NCI-H146 (cell line): ENCODE results near the gene DCAF12.
"Not testable (repeated sequence)": the region's sequence is repeated elsewhere in the genome, so short reads cannot be mapped to it uniquely, and the experiment has no call there.

Experiments used
- DNase-seq: peaks from one replicate; lab custom pipeline; 2025; lab: John Stamatoyannopoulos, UW

DCAF12 gene

GRCh38 chr9:34065541-34065940 lies 61.0 kb downstream of the DCAF12 start:
- DNase-seq: no peak

GRCh38 chr9:34059954-34060353 lies 66.5 kb downstream of the DCAF12 start:
- no peak for DNase-seq

GRCh38 chr9:34059281-34059680 lies 67.2 kb downstream of the DCAF12 start:
- DNase-seq: no peak

GRCh38 chr9:34049630-34050384 lies 76.7 kb downstream of the DCAF12 start:
- DNase-seq: no peak

DNA sequence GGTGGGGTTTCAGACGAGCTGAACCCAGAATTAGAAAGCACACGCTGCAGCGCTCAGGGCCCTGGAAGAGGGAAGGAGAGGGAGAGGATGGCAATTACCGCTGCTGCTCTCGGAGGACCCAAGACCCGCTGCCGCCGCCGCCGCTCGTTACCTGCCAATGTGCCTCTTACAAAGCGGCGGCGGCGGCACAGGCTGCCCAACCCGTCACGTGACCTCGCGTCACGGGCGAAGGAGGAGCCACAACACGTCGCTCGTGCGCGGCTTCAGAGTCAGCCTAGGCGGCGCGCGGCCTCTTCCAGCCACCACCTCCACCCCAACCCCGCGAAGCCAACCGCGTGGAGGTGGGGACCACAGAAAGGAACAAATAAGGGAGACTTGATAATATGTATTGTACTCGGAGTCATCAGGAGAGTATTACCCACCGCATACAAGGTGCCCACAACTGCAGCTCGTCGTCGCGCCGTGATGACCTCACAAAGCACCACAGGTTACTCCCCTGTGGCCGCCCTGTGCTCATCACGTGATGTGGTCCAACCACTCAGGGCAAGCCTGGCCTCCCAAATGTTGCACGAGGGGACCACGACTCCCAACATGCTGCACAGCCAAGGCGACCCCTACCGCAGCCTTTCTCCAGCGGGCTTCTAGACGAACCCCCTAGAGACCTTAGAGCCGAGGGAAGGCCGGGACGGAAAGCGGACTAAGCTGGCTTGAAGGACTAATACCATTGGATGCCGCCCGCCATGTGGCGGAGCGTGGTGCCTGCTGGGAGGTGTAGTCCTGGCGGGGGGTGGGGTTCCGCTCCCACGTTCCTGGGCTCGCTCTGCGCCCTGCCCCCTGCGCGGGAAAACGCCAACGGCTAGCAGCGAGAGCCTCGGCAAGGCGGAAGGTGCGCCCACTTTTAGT lies 77.5 kb downstream of the DCAF12 start, which contains the start of gene UBAP2:
UBAP2 (minus strand) TSS at position 161 of the 903 bp plus-strand sequence. CDS start 31,739 bp downstream, outside the sequence.
- DNase-seq: peak; percentile 99

DNA sequence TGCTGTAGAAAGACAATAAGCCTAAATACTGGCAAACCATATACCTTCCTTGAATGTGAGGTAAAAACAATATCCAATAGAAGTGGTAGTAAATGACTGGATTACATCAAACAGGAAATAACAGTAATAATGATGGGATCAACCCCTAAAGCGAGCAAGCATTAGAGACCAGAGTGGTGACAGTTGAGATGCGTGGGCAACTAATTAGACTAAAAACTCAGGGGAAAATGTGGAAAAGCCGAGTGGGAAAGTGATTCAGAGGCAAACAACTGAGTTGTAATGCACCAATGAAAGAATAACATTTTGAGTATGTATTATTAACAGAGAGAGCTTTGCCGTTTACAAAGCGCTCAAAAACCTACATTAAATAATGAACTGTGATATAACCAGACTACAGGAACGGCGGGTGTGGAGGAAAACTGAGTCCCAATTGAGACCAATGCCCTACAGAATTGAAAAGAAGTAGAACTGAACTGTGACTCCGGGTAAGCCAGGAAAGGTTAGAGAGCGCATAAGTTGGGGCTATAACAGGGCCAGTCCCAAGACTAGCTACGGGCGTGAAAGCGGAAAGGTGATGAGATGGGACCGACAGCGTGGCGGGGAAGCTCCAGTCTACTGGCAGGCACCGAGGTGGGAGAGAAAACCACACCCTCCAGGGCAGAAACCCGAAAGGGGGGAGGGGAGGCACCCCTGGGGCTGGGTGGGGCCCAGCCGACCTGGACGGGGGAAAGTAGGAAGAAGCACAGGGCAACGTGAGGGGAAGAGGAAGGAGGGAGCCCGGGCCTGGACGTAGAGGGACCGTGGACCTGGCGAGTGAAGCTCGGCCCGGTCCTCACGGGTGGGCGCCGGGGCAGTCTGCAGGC lies 78.4 kb downstream of the DCAF12 start:
- peak; percentile 79 for DNase-seq

- no peak for DNase-seq
Measured at GRCh38 chr9:34046784-34047379, 79.6 kb downstream of the DCAF12 start.

- no peak for DNase-seq
Measured at GRCh38 chr9:34045903-34046302, 80.6 kb downstream of the DCAF12 start.

GRCh38 chr9:34042074-34042473 lies 84.4 kb downstream of the DCAF12 start:
- DNase-seq: not testable (repeated sequence)

DNA sequence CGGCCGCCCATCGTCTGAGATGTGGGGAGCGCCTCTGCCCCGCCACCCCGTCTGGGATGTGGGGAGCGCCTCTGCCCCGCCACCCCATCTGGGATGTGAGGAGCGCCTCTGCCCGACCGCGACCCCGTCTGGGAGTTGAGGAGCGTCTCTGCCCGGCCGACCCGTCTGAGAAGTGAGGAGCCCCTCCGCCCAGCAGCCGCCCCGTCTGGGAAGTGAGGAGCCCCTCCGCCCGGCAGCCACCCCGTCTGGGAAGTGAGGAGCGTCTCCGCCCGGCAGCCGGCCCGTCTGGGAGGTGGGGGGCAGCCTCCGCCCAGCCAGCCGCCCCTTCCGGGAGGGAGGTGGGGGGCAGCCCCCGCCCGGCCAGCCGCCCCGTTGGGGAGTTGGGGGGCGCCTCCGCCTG lies 87.6 kb downstream of the DCAF12 start:
- not testable (repeated sequence) for DNase-seq

DNA sequence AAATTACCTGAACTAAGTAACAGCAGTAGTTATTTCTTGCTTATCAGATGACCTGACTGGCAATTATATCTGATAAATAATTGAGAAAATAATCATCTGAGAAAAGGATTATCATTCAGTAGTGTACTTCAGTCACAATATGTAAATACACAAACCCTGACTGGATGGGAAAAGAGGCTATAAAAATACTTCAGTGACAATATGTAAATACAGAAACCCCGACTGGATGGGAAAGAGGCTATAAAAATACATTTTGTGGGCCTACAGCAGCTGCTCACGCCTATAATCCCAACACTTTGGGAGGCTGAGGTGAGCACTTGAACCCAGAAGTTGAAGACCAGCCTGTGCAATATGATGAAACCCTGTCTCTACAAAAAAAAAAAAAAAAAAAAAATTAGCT lies 88.9 kb downstream of the DCAF12 start:
- DNase-seq: no peak

- DNase-seq: no peak
Measured at GRCh38 chr9:34036625-34037024, 89.9 kb downstream of the DCAF12 start.
